Stimulated activated CD4-positive, alpha-beta T cell treated with anti-CD3 and anti-CD28 coated beads, Interleukin-4, amount 100 ng/mL, for 1 hour (primary cell): ENCODE results near the gene EEF2.

Experiments
- DNase-seq: peaks from one replicate; pipeline ENCODE4 v3.0.0-alpha.2; 2020

The EEF2 gene

DNA sequence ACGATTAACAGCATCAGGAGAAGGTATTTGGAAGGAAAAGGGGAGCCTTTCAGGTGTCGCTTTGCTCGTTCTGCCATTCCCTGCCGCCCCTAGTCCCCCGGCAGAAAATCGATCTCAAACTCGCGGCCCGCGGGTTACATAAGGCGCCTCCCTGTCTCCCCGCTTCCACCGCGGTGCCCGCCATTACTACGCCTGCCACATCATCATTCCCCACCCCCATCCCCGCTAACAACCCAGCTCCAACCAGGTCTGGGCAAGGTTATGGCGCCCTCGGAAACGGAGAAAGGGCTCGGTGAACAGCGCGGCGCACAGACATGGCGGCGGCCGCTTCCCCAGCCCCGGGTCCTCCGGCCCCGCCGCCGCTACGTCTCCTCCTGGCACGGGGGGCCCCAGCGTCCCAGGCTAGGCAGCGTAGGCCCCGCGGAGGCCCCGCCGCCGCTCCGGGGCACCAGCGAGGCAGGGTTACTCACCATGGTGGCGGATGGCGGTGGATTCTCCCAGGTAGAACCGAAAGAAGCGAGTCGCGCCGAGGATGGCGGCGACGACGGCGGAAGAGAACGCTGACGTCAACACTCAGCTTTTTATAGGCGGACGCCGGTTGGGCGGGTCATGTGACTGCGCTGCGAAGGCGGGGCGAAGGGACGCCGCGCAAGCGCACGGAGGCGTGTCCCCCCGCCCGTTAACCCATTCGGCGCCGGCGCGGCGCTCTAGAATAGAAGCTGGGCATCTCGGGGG lies at the start of gene EEF2:
Gene EEF2 (minus strand): TSS at position 556 of the 735 bp plus-strand sequence. CDS start 83 bp downstream, at position 473.
- DNase-seq, result peak; percentile 89

DNA sequence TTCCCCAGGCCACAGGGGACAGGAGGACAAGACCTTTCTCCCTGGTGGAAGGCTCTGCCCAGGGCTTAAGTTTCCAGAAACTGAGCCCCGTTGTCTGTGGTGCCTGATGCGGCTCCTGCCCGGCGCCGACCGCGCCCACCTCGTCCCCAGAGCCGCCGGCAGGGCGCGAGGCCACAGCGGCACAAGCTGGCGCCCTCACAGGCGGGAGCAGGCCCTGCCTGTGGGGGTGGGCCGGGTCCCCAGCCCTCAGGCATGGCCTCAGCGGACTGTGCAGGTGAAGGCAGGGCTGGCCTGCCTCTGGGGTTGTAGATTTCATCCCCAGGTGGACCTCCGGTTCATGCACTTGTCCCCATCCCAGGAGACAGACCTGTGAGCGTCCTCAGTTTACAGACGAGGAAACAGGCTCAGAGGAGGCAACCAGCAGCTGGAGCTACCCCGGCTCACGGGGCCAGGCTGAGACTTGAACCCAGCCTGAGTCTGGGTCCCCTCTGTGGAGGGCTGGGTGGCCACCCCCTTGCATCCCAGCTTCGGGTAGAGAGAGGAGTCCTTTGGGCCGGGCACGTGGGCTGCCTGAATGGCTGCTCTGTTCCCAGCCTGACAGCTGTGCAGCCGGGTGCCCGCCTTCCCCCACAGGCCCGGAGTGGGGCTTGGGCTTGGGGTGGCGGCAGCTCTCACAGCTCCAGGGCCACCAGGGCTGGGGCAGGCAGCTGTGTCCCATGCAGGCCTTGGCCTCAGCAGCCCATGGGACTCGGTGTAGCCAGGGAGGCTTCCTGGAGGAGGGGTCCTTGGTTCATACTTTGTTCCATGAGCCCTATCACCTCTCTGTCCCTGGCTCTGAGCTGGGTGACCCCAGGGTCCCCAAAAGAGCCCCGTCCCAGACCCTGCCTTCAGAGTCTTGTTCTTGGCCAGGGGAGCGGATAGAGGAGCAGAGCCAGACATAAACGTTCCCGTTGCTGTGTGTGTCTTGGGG lies 49.1 kb upstream of the EEF2 start:
- no peak for DNase-seq

DNA sequence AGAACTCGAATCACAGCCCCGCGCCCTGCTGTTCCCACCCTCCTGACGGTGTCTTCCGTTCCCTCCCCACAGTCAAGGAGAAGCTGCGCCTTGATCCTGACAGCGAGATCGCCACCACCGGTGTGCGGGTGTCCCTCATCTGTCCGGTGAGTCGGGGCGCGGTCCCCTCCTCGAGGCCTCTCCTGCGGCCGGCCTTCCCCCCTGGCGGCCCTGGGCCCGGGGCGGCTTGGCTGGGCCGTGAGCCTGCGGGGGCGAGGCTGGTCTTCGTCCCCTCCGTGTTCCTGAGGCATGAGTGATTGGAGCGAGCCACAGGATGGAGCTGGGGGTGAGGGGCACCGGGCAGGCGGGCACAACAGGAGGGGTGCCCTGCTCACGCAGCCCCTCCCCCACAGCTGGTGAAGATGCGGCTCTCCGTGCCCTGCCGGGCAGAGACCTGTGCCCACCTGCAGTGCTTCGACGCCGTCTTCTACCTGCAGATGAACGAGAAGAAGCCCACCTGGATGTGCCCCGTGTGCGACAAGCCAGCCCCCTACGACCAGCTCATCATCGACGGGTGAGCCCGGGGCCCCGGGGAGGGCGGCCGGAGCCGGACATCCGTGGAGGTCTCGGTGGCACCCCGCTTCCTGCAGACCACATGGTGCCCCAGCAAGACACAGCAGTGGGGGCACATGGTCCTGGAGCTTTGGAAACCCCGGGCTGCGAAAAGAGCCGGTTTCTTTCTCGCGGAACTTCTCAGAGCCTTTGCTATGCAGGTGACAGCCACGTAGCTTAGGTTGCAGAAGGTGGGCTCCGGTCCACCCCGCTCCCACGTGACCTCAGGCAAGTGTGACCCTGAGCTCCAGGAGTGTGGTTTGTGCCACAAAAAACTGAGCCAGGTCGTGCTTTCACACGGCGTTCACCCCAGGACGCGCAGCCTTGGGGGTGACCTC lies 48.0 kb upstream of the EEF2 start:
- DNase-seq, result no peak

- no peak for DNase-seq
Observed at GRCh38 chr19:4032436-4032835, 47.2 kb upstream of the EEF2 start.

- no peak for DNase-seq
Observed at GRCh38 chr19:4031420-4031819, 46.2 kb upstream of the EEF2 start.

DNA sequence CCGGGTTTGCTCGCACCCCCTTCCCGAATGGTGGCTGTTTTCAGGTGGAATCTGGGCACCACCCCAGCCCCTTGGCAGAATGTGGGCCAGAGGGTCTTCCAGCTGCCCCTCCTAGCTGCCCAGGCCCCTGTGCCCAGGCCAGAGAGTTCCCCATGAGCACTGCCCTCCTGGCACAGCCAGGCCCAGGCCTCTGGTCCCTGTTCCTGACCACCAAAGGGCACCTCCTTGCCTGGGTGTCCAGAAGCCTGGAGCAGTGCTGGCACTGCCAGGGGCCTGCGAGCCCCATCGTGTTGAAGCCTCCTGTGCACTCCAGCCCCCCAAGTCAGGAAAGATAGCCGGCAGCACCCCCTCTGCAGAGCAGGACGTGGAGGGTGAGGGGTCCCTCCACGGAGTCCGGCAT lies 45.7 kb upstream of the EEF2 start:
- no peak for DNase-seq

DNA sequence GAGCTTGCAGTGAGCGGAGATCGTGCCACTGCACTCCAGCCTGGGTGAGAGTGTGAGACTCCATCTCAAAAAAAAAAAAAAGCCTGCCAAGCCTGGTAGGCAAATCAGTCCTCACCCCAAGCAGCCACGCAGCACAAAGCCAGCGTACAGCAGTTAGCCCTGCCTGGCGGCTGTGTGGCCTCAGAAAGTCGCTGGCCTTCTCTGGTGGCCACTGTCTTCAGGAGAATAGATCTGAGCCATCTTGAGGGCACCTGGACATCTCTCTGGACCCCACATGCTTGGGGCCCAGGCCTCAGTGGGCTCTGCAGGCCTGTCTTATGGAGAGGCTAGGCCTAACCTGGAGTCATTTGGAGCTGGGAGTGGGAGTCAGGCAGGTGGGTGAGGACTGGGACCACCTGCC lies 45.3 kb upstream of the EEF2 start:
- DNase-seq, result no peak

DNA sequence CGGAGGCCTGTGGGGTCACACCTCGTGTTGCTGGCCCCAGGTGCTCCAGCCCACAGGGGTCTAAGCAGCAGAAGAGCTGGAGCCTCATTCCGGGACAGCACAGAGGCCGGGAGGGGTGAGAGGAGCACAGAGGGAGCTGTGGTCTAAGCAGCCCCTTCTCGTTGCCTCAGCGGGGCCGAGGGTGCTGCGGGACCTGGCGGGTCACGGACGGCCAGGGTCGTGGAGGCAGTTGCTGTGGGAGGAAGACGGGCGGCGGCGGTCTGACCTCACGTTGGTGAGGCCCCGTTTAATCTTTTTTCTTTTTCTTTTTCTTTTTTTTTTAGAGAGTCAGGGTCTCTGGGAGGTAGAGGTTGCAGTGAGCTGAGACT lies 44.0 kb upstream of the EEF2 start:
- DNase-seq, result no peak

DNA sequence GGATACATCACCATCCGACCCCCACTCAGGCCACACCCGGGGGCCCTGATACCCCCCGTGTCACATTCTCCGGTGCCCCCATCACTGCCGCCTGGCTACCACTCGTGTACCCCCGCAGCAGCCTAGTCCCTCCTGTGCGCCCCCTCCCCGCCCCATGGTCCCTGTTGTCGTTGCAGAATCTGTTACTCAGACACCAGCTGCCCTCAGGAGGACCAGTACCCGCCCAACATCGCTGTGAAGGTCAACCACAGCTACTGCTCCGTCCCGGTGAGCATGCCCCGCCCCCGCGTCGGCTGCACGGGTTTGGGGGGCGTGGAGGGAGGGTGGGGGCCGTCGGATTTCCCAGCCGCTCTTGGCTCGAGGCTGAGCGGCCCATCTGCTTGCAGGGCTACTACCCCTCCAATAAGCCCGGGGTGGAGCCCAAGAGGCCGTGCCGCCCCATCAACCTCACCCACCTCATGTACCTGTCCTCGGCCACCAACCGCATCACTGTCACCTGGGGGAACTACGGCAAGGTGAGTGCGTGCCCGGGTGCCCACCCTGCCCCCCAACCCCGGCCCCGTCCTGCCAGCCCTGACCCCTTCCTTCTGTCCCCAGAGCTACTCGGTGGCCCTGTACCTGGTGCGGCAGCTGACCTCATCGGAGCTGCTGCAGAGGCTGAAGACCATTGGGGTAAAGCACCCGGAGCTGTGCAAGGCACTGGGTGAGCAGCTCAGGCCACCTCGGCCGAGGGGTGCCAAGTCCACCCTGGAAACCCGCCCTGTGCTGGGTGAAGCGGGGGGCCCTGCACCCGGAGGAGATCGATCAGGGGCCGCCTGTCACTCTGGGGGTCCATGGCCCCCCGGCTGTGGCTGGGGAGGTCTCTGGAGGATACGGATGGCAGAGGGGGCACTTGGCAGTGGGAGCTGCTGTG lies 43.3 kb upstream of the EEF2 start:
- no peak for DNase-seq

DNA sequence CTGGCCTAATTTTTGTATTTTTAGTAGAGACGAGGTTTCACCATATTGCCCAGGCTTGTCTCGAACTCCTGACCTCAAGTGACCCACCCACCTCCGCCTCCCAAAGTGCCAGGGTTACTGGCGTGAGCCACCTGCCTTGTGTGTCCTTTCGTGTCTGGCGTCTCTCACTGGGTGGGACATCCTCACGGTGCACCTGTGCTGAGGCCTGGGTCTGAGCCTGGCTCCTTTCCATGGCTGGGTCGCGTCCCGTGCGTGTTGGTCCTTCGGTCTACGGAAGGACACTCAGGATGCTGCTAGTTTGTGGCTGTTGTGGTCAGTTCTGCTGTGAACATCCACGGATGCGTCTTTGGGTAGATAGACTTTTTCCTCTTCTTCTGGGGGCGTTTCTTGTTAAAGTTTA lies 41.9 kb upstream of the EEF2 start:
- no peak for DNase-seq

DNA sequence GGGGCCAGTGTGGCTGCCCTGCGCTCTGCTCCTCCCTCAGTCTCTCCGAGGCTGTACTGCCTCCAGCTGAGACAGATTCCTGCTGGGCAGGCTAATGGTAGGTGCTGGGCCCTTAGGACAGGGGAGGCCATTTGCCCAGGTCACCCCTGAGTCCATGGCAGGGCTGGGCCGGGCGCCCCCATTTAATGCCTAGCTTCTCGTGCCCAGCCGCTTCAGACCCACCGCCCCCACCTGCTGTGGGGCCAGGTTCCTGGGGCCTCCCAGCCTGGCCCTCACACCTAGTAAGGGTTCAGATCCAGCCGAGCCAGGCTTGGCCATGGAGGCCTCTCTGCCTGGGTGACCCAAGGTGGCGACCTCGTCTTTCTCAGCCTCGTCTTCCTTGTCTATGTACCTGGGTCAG lies 40.1 kb upstream of the EEF2 start:
- no peak for DNase-seq

DNA sequence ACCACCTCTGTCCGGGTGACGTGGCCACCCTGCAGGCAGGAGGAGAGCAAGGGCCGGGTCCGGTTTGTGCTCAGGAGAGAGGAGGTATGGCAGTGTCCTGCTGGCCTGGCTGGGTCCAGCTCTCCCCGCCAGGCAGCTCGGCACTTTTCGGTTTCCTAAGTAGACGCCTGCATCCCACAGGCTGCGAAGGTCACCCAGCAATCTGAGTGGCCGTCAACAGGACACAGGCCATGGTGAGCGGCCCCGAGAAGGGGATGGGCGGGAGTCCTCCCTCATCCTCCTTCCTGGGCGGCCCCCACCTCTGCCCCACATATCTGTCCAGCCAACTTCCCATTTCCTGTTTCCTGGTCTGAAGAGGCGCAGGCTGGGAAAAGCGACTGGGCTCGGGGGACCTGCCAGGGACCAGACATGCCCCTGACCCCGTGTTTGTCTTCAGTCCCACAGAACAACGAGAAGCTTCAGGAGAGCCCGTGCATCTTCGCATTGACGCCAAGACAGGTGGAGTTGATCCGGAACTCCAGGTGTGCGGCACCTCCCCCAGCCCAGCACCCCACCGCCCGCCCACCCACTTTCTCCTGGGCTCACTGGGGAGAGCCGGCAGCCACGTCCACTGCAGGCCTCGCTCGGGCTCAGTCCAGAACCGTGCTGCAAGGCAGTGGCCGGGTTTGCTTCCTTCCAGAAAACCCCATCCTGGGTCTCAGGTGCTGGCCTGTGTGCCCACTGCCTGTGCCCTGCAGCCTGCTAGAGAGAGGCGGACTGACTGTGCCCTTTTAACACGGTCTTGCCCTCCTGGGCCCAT lies 38.5 kb upstream of the EEF2 start:
- no peak for DNase-seq

GRCh38 chr19:4019578-4019977 lies 34.3 kb upstream of the EEF2 start:
- no peak for DNase-seq

DNA sequence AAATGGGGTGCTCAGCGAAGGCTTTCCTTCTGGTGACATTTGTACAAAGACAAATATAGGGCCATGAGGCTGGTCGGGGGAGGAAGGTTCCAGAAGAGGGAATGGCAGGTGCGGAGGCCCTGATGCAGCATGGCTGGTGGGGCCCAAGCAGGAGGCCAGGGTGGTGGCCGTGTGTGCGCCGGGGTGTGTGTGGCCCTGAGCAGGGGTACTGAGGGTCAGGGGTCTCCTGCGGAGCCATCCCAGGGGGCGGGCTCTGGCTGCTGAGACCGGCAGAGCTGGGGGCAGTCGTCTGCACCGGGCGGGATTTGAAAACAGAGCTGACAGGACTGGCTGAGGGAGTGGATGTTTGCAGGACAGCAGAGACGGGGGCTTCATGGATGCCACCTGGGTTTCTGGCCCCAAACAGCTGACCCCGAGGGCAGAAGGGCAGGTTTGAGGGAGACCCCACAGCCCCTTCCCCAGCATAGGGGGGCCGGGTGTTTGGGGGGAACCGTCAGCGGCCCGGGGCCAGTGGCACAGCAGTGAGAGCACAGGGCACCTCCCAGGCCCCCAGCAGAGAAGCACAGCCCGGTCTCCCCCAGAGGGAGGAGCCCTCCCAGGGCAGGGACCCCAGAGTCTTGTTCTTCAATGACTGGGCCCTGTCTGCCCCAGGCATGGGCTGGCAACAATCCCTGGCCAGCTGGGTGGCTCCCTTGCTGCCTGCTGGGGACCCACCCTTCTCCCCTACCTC lies 33.7 kb upstream of the EEF2 start:
- no peak for DNase-seq

- no peak for DNase-seq
Observed at GRCh38 chr19:4018140-4018613, 32.9 kb upstream of the EEF2 start.

GRCh38 chr19:4016903-4017638 lies 31.8 kb upstream of the EEF2 start:
- no peak for DNase-seq

DNA sequence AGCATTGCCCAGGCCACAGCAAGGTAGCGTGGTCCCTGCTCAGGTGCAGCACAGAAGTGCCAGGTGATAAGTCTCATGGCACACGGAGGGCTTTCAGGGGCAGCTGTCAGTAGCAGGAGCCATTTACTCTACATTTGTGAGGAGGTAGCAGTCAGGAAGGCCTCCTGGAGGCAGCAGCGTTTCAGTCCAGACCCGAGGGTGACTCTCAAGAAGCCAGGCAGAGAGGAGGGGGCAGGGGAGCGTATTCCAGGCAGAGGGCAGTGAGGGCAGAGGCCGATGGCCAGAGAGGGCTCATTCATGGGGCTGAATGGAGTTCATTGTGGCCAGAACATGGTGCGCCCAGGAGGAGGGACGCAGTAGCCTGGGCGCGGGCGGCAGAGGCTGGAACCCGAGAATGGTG lies 31.2 kb upstream of the EEF2 start:
- DNase-seq, result no peak

DNA sequence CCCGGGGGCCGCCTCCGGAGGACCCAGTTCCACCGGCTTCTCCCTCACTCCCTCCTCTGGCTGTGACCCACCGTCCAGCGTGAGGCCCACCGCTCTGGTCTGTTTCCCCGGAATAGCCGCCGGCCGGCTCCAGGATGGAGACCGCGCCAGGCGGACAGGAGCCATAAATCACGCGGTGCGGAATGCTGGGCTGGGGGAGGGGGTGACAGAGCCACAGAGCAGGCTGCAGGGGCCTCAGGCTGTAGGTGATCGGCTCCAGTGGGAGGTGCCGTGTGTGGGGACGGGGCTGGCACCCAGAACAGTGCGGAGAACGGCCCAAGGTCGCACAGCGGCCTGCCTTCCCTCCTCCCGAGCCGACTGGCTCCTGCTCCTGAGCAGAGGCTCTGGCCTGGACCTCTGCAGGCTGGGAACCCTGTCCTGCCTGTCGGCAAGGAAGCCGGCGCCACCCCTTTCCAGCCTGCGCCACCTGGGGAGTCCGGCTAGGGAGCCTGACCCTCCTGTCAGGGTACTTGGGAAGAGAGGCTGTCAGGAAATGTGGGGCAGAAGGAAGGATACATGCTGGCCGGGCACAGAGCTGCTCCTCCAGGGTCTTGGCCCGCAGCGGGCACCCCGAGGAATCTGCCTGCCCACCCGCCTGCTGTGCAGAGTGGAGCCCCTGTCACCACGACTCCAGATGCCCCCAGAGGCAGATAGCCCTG lies 30.6 kb upstream of the EEF2 start:
- DNase-seq, result no peak
